RWPE1 (cell line): Measurements from ENCODE around the gene E2F3.

ENCODE experiments used
- CTCF ChIA-PET: fragments of 350-600 bp; sonication (Branson Sonifier 250); formaldehyde crosslinking; extraction: SDS; loops from one replicate; lab custom pipeline; 2021; lab: Yijun Ruan, JAX
- POLR2A ChIA-PET: fragments of 400-600 bp; formaldehyde crosslinking; extraction: SDS; loops from one replicate; lab custom pipeline; 2020; ENCODE audit warnings: antibody characterized with exemption; ENCODE audit not compliant: low non-redundant PET; lab: Yijun Ruan, JAX
- DNase-seq: peaks from one replicate; pipeline ENCODE4 v3.0.0; 2012; ENCODE audit warnings: low spot score
- H3K27ac ChIP-seq: fragments of 450-650 bp; 2 replicates; pipeline ENCODE4 v1.5.1; 2017
- CTCF ChIP-seq: fragments of 450-650 bp; conservative IDR thresholded peaks from 2 replicates; pipeline ENCODE4 v1.5.1; 2017; ENCODE audit warnings: low read depth, mild to moderate bottlenecking

E2F3 gene

GRCh38 chr6:20434766-20435165, 33.1 kb downstream of the E2F3 start:
- ChIA-PET POLR2A (no interaction called here), CTCF (no interaction called here)
- TF ChIP-seq CTCF: no peak
- DNase-seq: no peak
- H3K27ac ChIP-seq: no peak overlapping the region

GRCh38 chr6:20436719-20437118, 35.0 kb downstream of the E2F3 start:
- CTCF ChIA-PET: no interaction called here
- TF ChIP-seq CTCF: no peak
- no peak overlapping the region for H3K27ac ChIP-seq
- DNase-seq: no peak
- POLR2A ChIA-PET: interaction anchor here (0.6 kb wide), 1 partner anchor 12 kb away, joined by 3 read pairs; no protein-coding TSS in a partner anchor

GRCh38 chr6:20437639-20438038, 36.0 kb downstream of the E2F3 start:
- POLR2A ChIA-PET: no interaction called here
- DNase-seq: no peak

GRCh38 chr6:20438462-20439070, 36.9 kb downstream of the E2F3 start:
- POLR2A ChIA-PET: interaction anchor here (0.6 kb wide), 1 partner anchor 36 kb away, joined by 4 read pairs; no protein-coding TSS in a partner anchor

More at GRCh38 chr6:20437639-20438038, 36.0 kb downstream of the E2F3 start:
- no peak overlapping the region for H3K27ac ChIP-seq
- CTCF ChIA-PET: no interaction called here
- no peak for TF ChIP-seq CTCF

GRCh38 chr6:20439558-20439957, 37.9 kb downstream of the E2F3 start:
- CTCF ChIA-PET: no interaction called here
- POLR2A ChIA-PET: no interaction called here
- H3K27ac ChIP-seq: no peak overlapping the region
- DNase-seq: no peak
- no peak for TF ChIP-seq CTCF

More at GRCh38 chr6:20438462-20439070, 36.9 kb downstream of the E2F3 start:
- no peak for TF ChIP-seq CTCF
- CTCF ChIA-PET: no interaction called here
- DNase-seq: no peak
- H3K27ac ChIP-seq: no peak overlapping the region

- DNase-seq: no peak
- ChIA-PET POLR2A (no interaction called here), CTCF (no interaction called here)
- TF ChIP-seq CTCF: no peak
- H3K27ac ChIP-seq: no peak overlapping the region
Measured at GRCh38 chr6:20440296-20440695, 38.6 kb downstream of the E2F3 start.
